GM23338 (cell line): Measurements from ENCODE around the gene KRIT1. TPM values are rescaled to one million over a fixed set of nuclear protein-coding genes. Genes with fewer than 3 reads are reported as not detected.

Experiments used
- ATAC-seq: fragments of 200-7000 bp; cut with Tn5 transposase; 3 replicates; pipeline ENCODE4 v1.9.1; 2020
- DNase-seq: peaks from one replicate; pipeline ENCODE4 v3.0.0-alpha.2; 2015; ENCODE audit warnings: low spot score
- H2AFZ ChIP-seq: fragments of 200-600 bp; sonication (generic); 2 replicates; pipeline ENCODE4 v1.8.0; 2016; ENCODE audit warnings: antibody characterized with exemption, mild to moderate bottlenecking, moderate library complexity
- H3F3A ChIP-seq: fragments of 200-600 bp; sonication (generic); replicated peaks from 2 replicates; pipeline ENCODE4 v1.8.0; 2017; ENCODE audit warnings: antibody characterized with exemption, mixed run types, low read depth
- H3K27ac ChIP-seq: fragments of 200-600 bp; sonication (generic); 2 replicates; pipeline ENCODE4 v1.6.1; 2016; ENCODE audit warnings: low read depth
- H3K27me3 ChIP-seq: fragments of 200-600 bp; sonication (generic); 2 replicates; pipeline ENCODE4 v1.8.0; 2016; ENCODE audit warnings: mild to moderate bottlenecking, mixed run types, moderate library complexity; ENCODE audit not compliant: insufficient read depth
- H3K36me3 ChIP-seq: fragments of 200-600 bp; sonication (generic); 2 replicates; pipeline ENCODE4 v1.8.0; 2016; ENCODE audit warnings: mild to moderate bottlenecking; ENCODE audit not compliant: insufficient read depth
- H3K4me1 ChIP-seq: fragments of 200-600 bp; sonication (generic); 2 replicates; pipeline ENCODE4 v1.8.0; 2016; ENCODE audit warnings: mild to moderate bottlenecking, moderate library complexity; ENCODE audit not compliant: insufficient read depth
- H3K4me2 ChIP-seq: fragments of 200-600 bp; sonication (generic); 2 replicates; pipeline ENCODE4 v1.7.1; 2017; ENCODE audit warnings: mixed run types
- H3K4me3 ChIP-seq: fragments of 200-600 bp; sonication (generic); 2 replicates; pipeline ENCODE4 v1.6.1; 2016; ENCODE audit warnings: mixed run types
- H3K79me2 ChIP-seq: fragments of 200-600 bp; sonication (generic); replicated peaks from 2 replicates; pipeline ENCODE4 v1.8.0; 2017; ENCODE audit warnings: mild to moderate bottlenecking; ENCODE audit not compliant: insufficient read depth
- H3K9me2 ChIP-seq: fragments of 200-600 bp; sonication (generic); 2 replicates; pipeline ENCODE4 v1.8.0; 2017; ENCODE audit not compliant: insufficient read depth
- H4K20me1 ChIP-seq: fragments of 200-600 bp; sonication (generic); replicated peaks from 2 replicates; pipeline ENCODE4 v1.8.0; 2017; ENCODE audit warnings: mild to moderate bottlenecking; ENCODE audit not compliant: insufficient read depth
- H3K27ac Mint-ChIP-seq: 2 replicates; pipeline ENCODE4 v1.8.0; 2020; ENCODE audit warnings: inconsistent platforms, mild to moderate bottlenecking, moderate library complexity, mixed read lengths
- H3K27me3 Mint-ChIP-seq: 3 replicates; pipeline ENCODE4 v1.8.0; 2022; ENCODE audit warnings: low read depth, mild to moderate bottlenecking, moderate library complexity, mixed read lengths, inconsistent platforms; ENCODE audit not compliant: insufficient read depth, poor library complexity
- H3K36me3 Mint-ChIP-seq: 3 replicates; pipeline ENCODE4 v1.8.0; 2021; ENCODE audit warnings: low read depth, mild to moderate bottlenecking, inconsistent platforms, moderate library complexity, mixed read lengths
- H3K4me1 Mint-ChIP-seq: 3 replicates; pipeline ENCODE4 v1.8.0; 2020; ENCODE audit warnings: mild to moderate bottlenecking, inconsistent platforms, mixed read lengths
- H3K4me3 Mint-ChIP-seq: 3 replicates; pipeline ENCODE4 v1.8.0; 2021; ENCODE audit warnings: moderate library complexity, mild to moderate bottlenecking, inconsistent platforms, mixed read lengths
- H3K9me3 Mint-ChIP-seq: 3 replicates; pipeline ENCODE4 v1.8.0; 2020; ENCODE audit warnings: moderate library complexity, mild to moderate bottlenecking, inconsistent platforms, mixed read lengths
- CREB1 ChIP-seq: fragments of 250-450 bp; sonication (Bioruptor Pico); IDR thresholded peaks from 2 replicates; pipeline ENCODE4 v1.5.0; 2020; ENCODE audit warnings: low read depth, mild to moderate bottlenecking, moderate library complexity
- CTCF ChIP-seq, 2 experiments: fragments of 200-600 bp in 1 of 2; sonication (generic) in 1 of 2; conservative IDR thresholded peaks; 2 replicates each; pipeline versions ENCODE4 v1.5.1 to v1.6.1; 2016 to 2017; ENCODE audit warnings: antibody characterized with exemption in 2 of 2, low read depth in 2 of 2, mild to moderate bottlenecking in 2 of 2, moderate library complexity in 1 of 2
- ETS1 ChIP-seq: IDR thresholded peaks from 2 replicates; pipeline ENCODE4 v1.6.1; 2016; ENCODE audit warnings: antibody characterized with exemption
- EZH2 ChIP-seq: fragments of 200-600 bp; sonication (generic); IDR thresholded peaks from one replicate; pipeline ENCODE4 v1.8.0; 2017; ENCODE audit warnings: antibody characterized with exemption, mild to moderate bottlenecking, low read depth; ENCODE audit not compliant: unreplicated experiment
- EZH2phosphoT487 ChIP-seq: fragments of 200-600 bp; sonication (generic); IDR thresholded peaks from one replicate; pipeline ENCODE4 v1.8.1; 2018; ENCODE audit warnings: antibody characterized with exemption; ENCODE audit not compliant: unreplicated experiment
- JUNB ChIP-seq: IDR thresholded peaks from one replicate; pipeline ENCODE4 v1.6.1; 2016; ENCODE audit warnings: antibody characterized with exemption; ENCODE audit not compliant: unreplicated experiment
- NANOG ChIP-seq: IDR thresholded peaks from 2 replicates; pipeline ENCODE4 v1.6.1; 2016; ENCODE audit warnings: antibody characterized with exemption, borderline replicate concordance
- POLR2AphosphoS5 ChIP-seq: IDR thresholded peaks from 2 replicates; pipeline ENCODE4 v1.6.1; 2016; ENCODE audit warnings: antibody characterized with exemption, low read depth
- REST ChIP-seq: IDR thresholded peaks from one replicate; pipeline ENCODE4 v1.6.1; 2018; ENCODE audit warnings: antibody characterized with exemption; ENCODE audit not compliant: unreplicated experiment
- STAT1 ChIP-seq: IDR thresholded peaks from one replicate; pipeline ENCODE4 v1.6.1; 2016; ENCODE audit warnings: antibody characterized with exemption; ENCODE audit not compliant: unreplicated experiment
- ZNF114 ChIP-seq: fragments of 250-450 bp; sonication (Bioruptor Pico); IDR thresholded peaks from 2 replicates; pipeline ENCODE4 v1.5.0; 2020; ENCODE audit warnings: mild to moderate bottlenecking, moderate library complexity
- ZNF331 ChIP-seq: fragments of 250-450 bp; sonication (Bioruptor Pico); IDR thresholded peaks from 2 replicates; pipeline ENCODE4 v1.5.0; 2020; ENCODE audit warnings: low read depth, mild to moderate bottlenecking, moderate library complexity
- ZNF462 ChIP-seq: fragments of 250-450 bp; sonication (Bioruptor Pico); IDR thresholded peaks from 2 replicates; pipeline ENCODE4 v1.5.0; 2020; ENCODE audit warnings: mild to moderate bottlenecking, moderate library complexity
- polyA plus RNA-seq: library from polyadenylated mRNA; unstranded; fragments of >200 nt; fragmentation: Nextera tagmentation; extraction: Ambion mirVana; gene quantifications from 2 replicates; pipeline ENCODE4 v1.2.1, GENCODE V29; 2016
- total RNA-seq: library from RNA; depleted of rRNA; stranded (reverse); fragments of >200 nt; shearing (Covaris generic); gene quantifications from 2 replicates; pipeline ENCODE4 v1.2.3, GENCODE V29; 2014

Gene KRIT1
- total and polyA plus RNA-seq, 2 experiments from 2014 or later = 51.2 to 54.3 TPM

GRCh38 chr7:92259610-92260247, 14.0 kb upstream of the KRIT1 start:
- peaks cover 5% of the 10 kb centered on the region for H3K36me3 Mint-ChIP-seq
- no peak overlapping the region for H3K4me2 ChIP-seq
- H4K20me1 ChIP-seq = peaks cover 17% of the 10 kb centered on the region

More at GRCh38 chr7:92259610-92260247, 14.0 kb upstream of the KRIT1 start:
- H3K9me2 ChIP-seq = no peaks in the 10 kb centered on the region
- Mint-ChIP-seq H3K4me1 (no peaks in the 10 kb centered on the region), H3K4me3 (no peak overlapping the region), H3K27me3 (peaks cover 2% of the 10 kb centered on the region), H3K9me3 (peaks cover 4% of the 10 kb centered on the region; the same call in 1 of the 3 replicates), H3K27ac (no peak overlapping the region)
- no peak for ATAC-seq
- H3K4me3 ChIP-seq = no peak overlapping the region
- H3K4me1 ChIP-seq = no peaks in the 10 kb centered on the region
- no peak overlapping the region for H3K27ac ChIP-seq
- TF ChIP-seq NANOG = no peak
- no peak for TF ChIP-seq STAT1
- no peak for TF ChIP-seq CTCF (conservative IDR thresholded peaks at IDR 0.05; ENCODE audit: low read depth in 2 of 2)
- TF ChIP-seq EZH2phosphoT487 = no peak
- TF ChIP-seq EZH2 = no peak
- no peak for TF ChIP-seq ETS1
- TF ChIP-seq ZNF331 (CRISPR knock-in tag) = no peak
- no peak for TF ChIP-seq ZNF114
- TF ChIP-seq ZNF462 (CRISPR knock-in tag) = no peak
- TF ChIP-seq POLR2AphosphoS5 = no peak
- TF ChIP-seq REST = no peak
- no peak for TF ChIP-seq CREB1 (CRISPR knock-in tag)
- TF ChIP-seq JUNB = no peak
- no peaks in the 10 kb centered on the region for H3K36me3 ChIP-seq
- no peaks in the 10 kb centered on the region for H3K27me3 ChIP-seq
- peaks cover 97% of the 10 kb centered on the region for H3K79me2 ChIP-seq
- H3F3A ChIP-seq = no peaks in the 10 kb centered on the region
- no peak overlapping the region for H2AFZ ChIP-seq
- DNase-seq = no peak
